GM20000 (cell line): ENCODE measurements around the gene ZBTB4.

ENCODE experiments used
- DNase-seq: peaks from one replicate; pipeline ENCODE4 v3.0.0; 2012; ENCODE audit warnings: low spot score
- TF ChIP-seq, protein P1 (sequence below): IDR thresholded peaks from 2 replicates; pipeline ENCODE4 v1.5.1; 2012; ENCODE audit warnings: mild to moderate bottlenecking, control low read depth; ENCODE audit errors: extremely low read depth, missing control alignments

Gene ZBTB4

DNA sequence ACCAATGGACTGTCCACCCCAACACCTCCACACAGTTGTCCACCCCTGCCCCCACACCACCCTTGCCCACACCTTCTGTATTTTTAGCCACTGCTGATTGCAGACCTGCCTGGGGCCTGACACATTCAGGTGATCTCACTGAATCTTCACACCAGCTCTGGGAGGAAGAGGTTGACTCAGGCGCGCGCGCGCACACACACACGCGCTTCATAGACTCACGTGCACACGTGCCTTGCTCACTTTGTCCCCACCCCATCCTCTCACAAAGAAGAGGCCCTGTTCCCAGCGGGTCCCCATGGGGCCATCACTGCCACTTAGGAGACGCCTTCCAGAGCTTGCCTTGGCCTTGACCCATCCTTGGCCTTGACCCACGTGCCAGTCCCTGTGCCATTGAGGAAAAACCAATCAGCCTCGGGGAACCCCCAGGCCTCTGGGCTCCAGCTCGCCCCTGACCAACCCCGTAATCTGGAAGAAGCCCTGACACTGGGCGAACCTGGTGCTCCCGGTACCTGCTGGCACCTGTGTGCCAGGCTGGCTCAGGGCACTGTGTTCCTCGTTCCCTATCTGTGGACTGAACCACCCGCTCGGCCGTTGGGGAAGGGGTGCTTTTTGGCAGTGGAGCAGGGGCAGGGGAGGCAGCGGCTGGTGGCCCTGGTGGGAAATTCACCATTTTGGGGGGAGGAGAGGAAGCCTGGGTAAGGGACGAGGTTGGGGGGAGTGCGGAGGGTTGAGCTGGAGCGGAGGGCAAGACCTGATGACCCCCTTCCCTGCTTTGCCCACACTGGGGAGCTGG is 68.6 kb downstream of the ZBTB4 start:
- DNase-seq = no peak
- TF ChIP-seq, protein P1, sequence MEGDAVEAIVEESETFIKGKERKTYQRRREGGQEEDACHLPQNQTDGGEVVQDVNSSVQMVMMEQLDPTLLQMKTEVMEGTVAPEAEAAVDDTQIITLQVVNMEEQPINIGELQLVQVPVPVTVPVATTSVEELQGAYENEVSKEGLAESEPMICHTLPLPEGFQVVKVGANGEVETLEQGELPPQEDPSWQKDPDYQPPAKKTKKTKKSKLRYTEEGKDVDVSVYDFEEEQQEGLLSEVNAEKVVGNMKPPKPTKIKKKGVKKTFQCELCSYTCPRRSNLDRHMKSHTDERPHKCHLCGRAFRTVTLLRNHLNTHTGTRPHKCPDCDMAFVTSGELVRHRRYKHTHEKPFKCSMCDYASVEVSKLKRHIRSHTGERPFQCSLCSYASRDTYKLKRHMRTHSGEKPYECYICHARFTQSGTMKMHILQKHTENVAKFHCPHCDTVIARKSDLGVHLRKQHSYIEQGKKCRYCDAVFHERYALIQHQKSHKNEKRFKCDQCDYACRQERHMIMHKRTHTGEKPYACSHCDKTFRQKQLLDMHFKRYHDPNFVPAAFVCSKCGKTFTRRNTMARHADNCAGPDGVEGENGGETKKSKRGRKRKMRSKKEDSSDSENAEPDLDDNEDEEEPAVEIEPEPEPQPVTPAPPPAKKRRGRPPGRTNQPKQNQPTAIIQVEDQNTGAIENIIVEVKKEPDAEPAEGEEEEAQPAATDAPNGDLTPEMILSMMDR = no peak

GRCh38 chr17:7409716-7410115 is 69.7 kb downstream of the ZBTB4 start:
- DNase-seq = no peak
- TF ChIP-seq, protein P1 = no peak
